Measurements from ENCODE around the gene RIOK1.

- no peak for TF ChIP-seq CTCF (IDR thresholded peaks at IDR 0.05)
- no peak for TF ChIP-seq POLR2A (IDR thresholded peaks at IDR 0.05)
Observed at GRCh38 chr6:7390226-7390878, 744 bp downstream of the RIOK1 start.
